Small intestine (tissue), 7 donors: Measurements from ENCODE around the gene ACAD9. TPM values are rescaled to one million over a fixed set of nuclear protein-coding genes. Genes with fewer than 3 reads are reported as not detected.

Experiments used
- DNase-seq, 2 donors: peaks; one replicate each; pipeline versions ENCODE4 v3.0.0 to v3.0.0-alpha.2; 2013
- FAIRE-seq: peaks from 2 replicates; lab custom pipeline; 2012; peaks lifted over from hg19 to GRCh38; lab: Jason Lieb, UNC
- H3K27ac ChIP-seq, 3 donors: one replicate each; pipeline ENCODE4 v1.5.1; 2013; ENCODE audit warnings: low read length in 2 of 3, mild to moderate bottlenecking in 2 of 3, control low read depth in 1 of 3, inconsistent platforms in 1 of 3, low read depth in 1 of 3, moderate library complexity in 1 of 3
- H3K27me3 ChIP-seq, 3 donors: one replicate each; pipeline ENCODE4 v1.6.1; 2013; ENCODE audit warnings: low read length in 3 of 3, inconsistent platforms in 1 of 3; ENCODE audit not compliant: control insufficient read depth in 3 of 3, insufficient read depth in 3 of 3
- H3K36me3 ChIP-seq, 3 donors: one replicate each; pipeline ENCODE4 v1.6.1; 2013; ENCODE audit warnings: low read length in 3 of 3, inconsistent platforms in 1 of 3, low read depth in 1 of 3, mild to moderate bottlenecking in 1 of 3, moderate library complexity in 1 of 3; ENCODE audit not compliant: control insufficient read depth in 3 of 3, insufficient read depth in 2 of 3
- H3K4me1 ChIP-seq, 3 donors: one replicate each; pipeline ENCODE4 v1.6.1; 2013; ENCODE audit warnings: low read length in 2 of 3, inconsistent platforms in 1 of 3, low read depth in 1 of 3, mild to moderate bottlenecking in 1 of 3, moderate library complexity in 1 of 3; ENCODE audit not compliant: control insufficient read depth in 3 of 3, insufficient read depth in 2 of 3
- H3K4me3 ChIP-seq, 3 donors: one replicate each; pipeline ENCODE4 v1.5.1; 2013; ENCODE audit warnings: low read length in 3 of 3, control low read depth in 1 of 3, inconsistent platforms in 1 of 3, low read depth in 1 of 3, mild to moderate bottlenecking in 1 of 3, moderate library complexity in 1 of 3
- H3K9me3 ChIP-seq, 2 donors: one replicate each; pipeline ENCODE4 v1.6.1; 2013; ENCODE audit warnings: low read depth in 1 of 2, low read length in 1 of 2; ENCODE audit not compliant: control insufficient read depth in 2 of 2, insufficient read depth in 1 of 2
- WGBS, 3 donors: extraction: QIAGEN DNeasy Blood & Tissue Kit; methylation state at CpG; one replicate each; pipeline ENCODE4 v1.1.7; 2013; 5-methylcytosine and 5-hydroxymethylcytosine counted together
- polyA plus RNA-seq, 4 donors: library from polyadenylated mRNA; stranded (reverse) in 3 of 4; unstranded in 1 of 4; fragments of 200-250 nt in 3 of 4; fragments of 120-200 nt in 1 of 4; gene quantifications; one replicate each; pipeline versions ENCODE4 v1.2.1 to v1.2.3, GENCODE V29; 2013
- donor health status: healthy with polysubstance abuse.
- donor health status: control.
- donor health status: control.
- donor health status: Bipolar disorder and iron deficiency.
- donor health status: healthy.

ACAD9 gene
- polyA plus RNA-seq, 4 donors = 17.3 to 30.7 (median 25.0) TPM

DNA sequence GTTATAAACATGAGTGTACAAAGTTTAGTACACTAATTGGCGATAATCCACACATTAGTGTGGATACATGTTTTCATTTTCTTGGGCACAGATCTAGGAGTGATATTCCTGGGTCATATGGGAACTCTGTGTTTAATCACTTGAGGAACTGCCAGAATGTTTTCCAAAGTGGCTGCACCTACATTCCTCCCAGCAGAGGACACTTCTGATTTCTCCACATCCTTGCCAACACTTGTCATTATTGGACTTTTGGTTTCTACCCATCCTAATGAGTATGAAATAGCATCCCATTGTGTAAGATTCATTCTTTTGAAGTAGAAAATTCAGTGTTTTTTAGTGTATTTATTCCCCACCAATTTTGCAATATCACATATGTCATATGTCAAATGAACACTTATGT lies 60.8 kb downstream of the ACAD9 start:
- 79 to 97% (median 86%) methylated on average over 1 of the region's 1 CpG for WGBS, 3 donors
- Histone ChIP-seq H3K4me3 (no peak overlapping the region), H3K9me3 (no peaks in the 10 kb centered on the region), H3K4me1 (no peaks in the 10 kb centered on the region), H3K36me3 (no peaks in the 10 kb centered on the region), H3K27ac (no peak overlapping the region), H3K27me3 (no peaks in the 10 kb centered on the region)
- no peak for DNase-seq
- FAIRE-seq = no peak

DNA sequence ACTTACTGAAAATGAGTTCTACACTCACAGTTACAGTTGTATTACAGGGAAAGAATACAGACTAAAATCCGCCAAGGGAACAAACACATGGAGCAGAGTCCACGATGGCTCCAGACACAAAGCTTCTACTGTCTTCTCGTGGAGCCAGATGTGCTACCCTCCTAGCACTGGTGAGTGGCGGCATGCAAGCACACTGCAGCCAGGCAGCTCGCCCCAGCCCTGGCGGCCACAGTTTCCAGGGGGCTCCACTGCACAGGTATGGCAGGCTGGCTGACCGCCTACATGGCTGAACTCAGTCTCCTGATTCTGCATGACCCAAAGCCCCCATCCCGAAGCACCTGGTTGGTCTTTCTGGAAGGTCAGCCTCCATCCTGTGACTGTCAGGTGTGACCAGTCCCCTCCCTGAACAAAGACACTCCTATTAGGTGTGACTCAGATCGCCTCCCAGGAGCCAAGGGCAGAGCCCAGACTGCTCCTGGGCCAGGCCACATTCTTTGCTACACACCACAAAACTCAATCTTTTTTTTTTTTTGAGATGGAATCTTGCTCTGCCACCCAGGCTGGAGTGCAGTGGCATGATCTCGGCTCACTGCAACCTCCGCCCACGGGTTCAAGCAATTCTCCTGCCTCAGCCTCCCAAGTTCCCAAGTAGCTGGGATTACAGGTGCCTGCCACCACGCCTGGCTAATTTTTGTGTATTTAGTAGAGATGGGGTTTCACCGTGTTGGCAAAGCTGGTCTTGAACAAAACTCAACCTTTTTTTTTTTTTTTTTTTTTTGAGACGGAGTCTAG lies 62.9 kb downstream of the ACAD9 start:
- no peaks in the 10 kb centered on the region for H3K9me3 ChIP-seq
- DNase-seq (peak in 1 of 2 donors; percentile 51), FAIRE-seq (no peak)
- 37 to 76% (median 52%) methylated on average over 14 to 15 of the region's 15 CpGs for WGBS, 3 donors
- no peaks in the 10 kb centered on the region for H3K27me3 ChIP-seq
- H3K27ac ChIP-seq = no peak overlapping the region
- no peaks in the 10 kb centered on the region for H3K4me1 ChIP-seq
- H3K4me3 ChIP-seq = no peak overlapping the region
- H3K36me3 ChIP-seq = no peaks in the 10 kb centered on the region

DNA sequence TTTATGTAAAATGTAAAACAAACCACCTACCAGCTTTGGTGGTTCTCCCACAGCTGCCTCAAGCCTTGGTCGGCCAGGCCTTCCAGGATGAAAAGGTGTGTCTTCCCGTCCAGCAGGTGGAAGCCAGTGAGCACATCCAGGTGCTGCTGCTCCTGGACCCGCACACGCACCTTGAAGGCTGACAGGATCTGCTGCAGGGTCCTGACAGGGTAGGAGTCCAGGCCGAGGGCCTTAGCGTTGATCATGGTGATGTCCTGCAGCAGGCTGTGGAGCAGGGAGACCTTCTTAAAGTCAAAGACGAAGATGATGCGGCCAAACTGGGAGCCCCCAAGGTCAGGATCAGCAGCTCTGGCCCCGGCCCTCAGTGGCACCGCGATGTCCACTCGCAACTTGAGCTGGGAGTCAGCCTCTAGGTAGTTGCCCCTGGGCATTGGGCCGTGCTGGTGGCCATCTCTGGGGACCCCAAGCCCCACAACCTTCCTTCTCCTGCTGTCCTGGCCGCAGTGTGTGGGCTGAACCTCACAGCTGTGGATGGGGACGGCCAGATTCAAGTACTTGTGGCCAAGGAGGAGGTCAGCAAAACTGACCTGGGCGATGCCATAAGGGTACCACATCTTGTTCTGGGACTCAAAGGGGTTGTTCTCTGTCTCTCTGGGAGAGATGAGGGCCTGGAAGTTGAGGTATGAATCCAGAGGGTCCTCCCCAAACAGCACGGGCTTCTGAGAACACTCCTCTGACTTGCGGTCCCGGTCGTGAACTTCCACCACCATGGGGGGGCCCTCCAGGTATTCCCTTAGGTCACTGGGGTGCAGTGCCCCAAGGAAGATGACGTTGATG lies 65.8 kb downstream of the ACAD9 start:
- H3K36me3 ChIP-seq = no peaks in the 10 kb centered on the region
- H3K4me3 ChIP-seq = no peak overlapping the region
- no peak for DNase-seq
- WGBS, 3 donors = 85 to 93% (median 89%) methylated on average over 21 of the region's 21 CpGs
- FAIRE-seq = no peak
- no peak overlapping the region for H3K27ac ChIP-seq
- no peaks in the 10 kb centered on the region for H3K9me3 ChIP-seq
- H3K27me3 ChIP-seq = no peaks in the 10 kb centered on the region
- H3K4me1 ChIP-seq = no peaks in the 10 kb centered on the region

DNA sequence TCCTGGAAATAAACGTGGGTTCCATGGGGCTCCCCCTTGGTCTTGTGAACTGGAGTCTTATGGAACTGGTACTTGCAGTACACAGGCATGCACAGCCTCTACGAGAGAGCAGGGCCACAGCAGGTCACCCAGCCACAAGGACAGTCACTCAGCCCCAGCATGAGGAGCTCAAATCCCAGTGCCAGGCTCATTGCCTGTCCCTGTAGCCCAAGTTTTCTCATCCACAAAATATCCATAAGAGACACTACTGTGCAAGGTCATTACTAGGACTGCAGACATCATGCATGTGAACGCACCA lies 66.4 kb downstream of the ACAD9 start:
- no peaks in the 10 kb centered on the region for H3K9me3 ChIP-seq
- WGBS, 3 donors = 75 to 83% (median 78%) methylated on average over 3 of the region's 3 CpGs
- no peaks in the 10 kb centered on the region for H3K4me1 ChIP-seq
- H3K36me3 ChIP-seq = no peaks in the 10 kb centered on the region
- no peak overlapping the region for H3K27ac ChIP-seq
- H3K27me3 ChIP-seq = no peaks in the 10 kb centered on the region
- DNase-seq (no peak), FAIRE-seq (no peak)
- H3K4me3 ChIP-seq = no peak overlapping the region

DNA sequence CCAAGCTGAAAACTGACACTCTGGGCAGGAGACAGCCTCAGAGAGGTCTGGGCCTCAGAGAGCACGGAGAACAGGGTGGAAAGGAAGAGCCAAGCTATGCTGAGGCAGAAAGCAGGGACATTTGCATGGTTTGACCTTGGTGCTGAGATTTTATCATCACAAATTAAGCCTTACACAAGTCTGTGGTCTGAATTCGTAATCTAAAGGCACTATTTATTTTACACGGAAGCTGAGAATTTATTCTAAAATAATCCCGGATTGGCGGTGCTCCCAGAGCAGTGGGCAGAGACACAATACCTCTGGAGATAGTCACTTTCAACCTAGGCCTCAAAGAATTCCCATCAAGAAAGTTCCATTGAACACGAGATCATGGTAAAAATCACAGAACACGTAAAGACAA lies 67.0 kb downstream of the ACAD9 start:
- Histone ChIP-seq H3K27ac (no peak overlapping the region), H3K9me3 (no peaks in the 10 kb centered on the region), H3K27me3 (no peaks in the 10 kb centered on the region), H3K36me3 (no peaks in the 10 kb centered on the region), H3K4me1 (no peaks in the 10 kb centered on the region), H3K4me3 (no peak overlapping the region)
- no peak for DNase-seq
- 76 to 80% (median 77%) methylated on average over 7 of the region's 7 CpGs for WGBS, 3 donors
- no peak for FAIRE-seq

DNA sequence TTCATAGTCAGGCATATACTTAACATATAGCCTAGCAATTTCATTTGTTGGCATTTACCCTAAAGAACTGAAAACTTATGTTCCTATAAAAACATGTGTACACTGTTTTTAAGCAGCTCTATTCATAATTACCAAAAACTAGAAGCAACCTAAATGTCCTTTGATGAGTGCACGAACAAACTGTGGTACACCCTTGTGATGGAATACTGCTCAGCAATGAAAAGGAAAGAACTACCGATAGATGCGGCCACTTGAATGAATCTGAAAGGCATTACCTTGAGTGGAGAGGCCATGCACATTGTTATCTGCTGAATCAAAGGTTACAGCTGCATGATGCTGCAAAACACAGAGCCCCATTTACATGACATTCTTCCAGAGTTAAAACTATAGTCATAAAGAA lies 69.7 kb downstream of the ACAD9 start:
- 89 to 97% (median 96%) methylated on average over 3 of the region's 3 CpGs for WGBS, 3 donors
- no peak for FAIRE-seq
- no peaks in the 10 kb centered on the region for H3K4me1 ChIP-seq
- no peaks in the 10 kb centered on the region for H3K9me3 ChIP-seq
- no peaks in the 10 kb centered on the region for H3K27me3 ChIP-seq
- no peak overlapping the region for H3K4me3 ChIP-seq
- no peak for DNase-seq
- no peaks in the 10 kb centered on the region for H3K36me3 ChIP-seq
- no peak overlapping the region for H3K27ac ChIP-seq

GRCh38 chr3:128950223-128950938 lies 71.0 kb downstream of the ACAD9 start:
- FAIRE-seq (no peak), DNase-seq (no peak)
- WGBS, 3 donors = 66 to 67% (median 67%) methylated on average over 15 of the region's 15 CpGs
- Histone ChIP-seq H3K36me3 (no peaks in the 10 kb centered on the region), H3K9me3 (no peaks in the 10 kb centered on the region), H3K27me3 (no peaks in the 10 kb centered on the region), H3K4me1 (no peaks in the 10 kb centered on the region), H3K27ac (no peak overlapping the region), H3K4me3 (no peak overlapping the region)

DNA sequence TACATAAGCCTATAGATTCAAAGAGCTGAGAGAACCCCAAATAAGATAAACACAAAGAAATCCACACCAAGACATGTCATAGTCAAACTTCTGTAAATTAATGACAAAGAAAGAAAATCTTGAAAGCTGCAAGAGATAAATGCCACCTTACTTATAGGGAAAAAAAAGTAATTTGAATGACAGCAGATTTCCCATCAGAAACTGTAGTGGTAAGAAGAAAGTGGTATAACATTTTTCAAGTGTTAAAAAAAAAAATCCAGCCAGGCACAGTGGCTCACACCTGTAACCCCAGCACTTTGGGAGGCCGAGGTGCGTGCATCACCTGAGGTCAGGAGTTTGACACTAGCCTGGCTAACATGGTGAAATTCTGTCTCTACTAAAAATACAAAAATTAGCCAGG lies 77.0 kb downstream of the ACAD9 start:
- WGBS, 3 donors = 94 to 99% (median 98%) methylated on average over 2 of the region's 2 CpGs
- H3K9me3 ChIP-seq = peaks cover 0 to 5% of the 10 kb centered on the region in 2 donors

More for the DNA sequence above, 77.0 kb downstream of the ACAD9 start:
- no peak for FAIRE-seq
- Histone ChIP-seq H3K4me3 (no peak overlapping the region), H3K27ac (no peak overlapping the region), H3K27me3 (no peaks in the 10 kb centered on the region), H3K36me3 (no peaks in the 10 kb centered on the region), H3K4me1 (no peaks in the 10 kb centered on the region)
- DNase-seq = no peak
